HEK293T (cell line): Measurements from ENCODE around the gene ITGB1.
"Not testable (repeated sequence)": the region's sequence is repeated elsewhere in the genome, so short reads cannot be mapped to it uniquely, and the experiment has no call there.

Source experiments
- FOXA1 ChIP-seq: fragments of 450-650 bp; IDR thresholded peaks from 2 replicates; pipeline ENCODE4 v1.6.1; 2016; ENCODE audit warnings: mild to moderate bottlenecking
- FOXM1 ChIP-seq: fragments of 450-650 bp; IDR thresholded peaks from 2 replicates; pipeline ENCODE4 v1.6.1; 2017; ENCODE audit warnings: mild to moderate bottlenecking, borderline replicate concordance
- L3MBTL2 ChIP-seq: fragments of 450-650 bp; conservative IDR thresholded peaks from 2 replicates; pipeline ENCODE4 v1.6.1; 2016; ENCODE audit warnings: mild to moderate bottlenecking
- SP1 ChIP-seq: fragments of 450-650 bp; IDR thresholded peaks from 2 replicates; pipeline ENCODE4 v1.6.1; 2017
- SUZ12 ChIP-seq: fragments of 450-650 bp; IDR thresholded peaks from 2 replicates; pipeline ENCODE4 v1.6.1; 2016; ENCODE audit warnings: mild to moderate bottlenecking
- TARDBP ChIP-seq: fragments of 450-650 bp; IDR thresholded peaks from 2 replicates; pipeline ENCODE4 v1.6.1; 2016
- ZNF384 ChIP-seq: fragments of 450-650 bp; IDR thresholded peaks from 2 replicates; pipeline ENCODE4 v1.6.1; 2016

DNA sequence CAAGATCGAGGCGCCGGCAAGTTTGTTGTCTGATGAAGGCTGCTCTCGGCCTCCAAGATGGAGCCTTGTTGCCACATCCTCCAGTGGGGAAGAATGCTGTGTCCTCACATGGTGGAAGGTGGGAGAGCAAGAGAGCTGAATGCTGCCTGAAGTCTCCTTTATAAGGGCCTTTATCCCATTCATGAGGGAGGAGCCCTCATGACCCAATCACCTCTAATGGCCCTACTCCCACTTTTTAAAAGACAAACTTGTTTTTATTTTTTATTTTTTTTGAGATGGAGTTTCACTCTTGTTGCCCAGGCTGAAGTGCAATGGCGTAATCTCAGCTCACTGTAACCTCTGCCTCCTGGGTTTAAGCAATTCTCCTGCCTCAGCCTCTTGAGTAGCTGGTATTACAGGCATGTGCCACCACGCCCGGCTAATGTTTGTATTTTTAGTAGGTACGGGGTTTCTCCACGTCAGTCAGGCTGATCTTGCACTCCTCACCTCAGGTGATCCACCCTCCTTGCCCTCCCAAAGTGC, 40.1 kb upstream of the ITGB1 start:
- TF ChIP-seq SUZ12, SP1, ZNF384, TARDBP, L3MBTL2, FOXM1, FOXA1: not testable (repeated sequence)
